Measurements from ENCODE around the gene BCL2A1.

DNA sequence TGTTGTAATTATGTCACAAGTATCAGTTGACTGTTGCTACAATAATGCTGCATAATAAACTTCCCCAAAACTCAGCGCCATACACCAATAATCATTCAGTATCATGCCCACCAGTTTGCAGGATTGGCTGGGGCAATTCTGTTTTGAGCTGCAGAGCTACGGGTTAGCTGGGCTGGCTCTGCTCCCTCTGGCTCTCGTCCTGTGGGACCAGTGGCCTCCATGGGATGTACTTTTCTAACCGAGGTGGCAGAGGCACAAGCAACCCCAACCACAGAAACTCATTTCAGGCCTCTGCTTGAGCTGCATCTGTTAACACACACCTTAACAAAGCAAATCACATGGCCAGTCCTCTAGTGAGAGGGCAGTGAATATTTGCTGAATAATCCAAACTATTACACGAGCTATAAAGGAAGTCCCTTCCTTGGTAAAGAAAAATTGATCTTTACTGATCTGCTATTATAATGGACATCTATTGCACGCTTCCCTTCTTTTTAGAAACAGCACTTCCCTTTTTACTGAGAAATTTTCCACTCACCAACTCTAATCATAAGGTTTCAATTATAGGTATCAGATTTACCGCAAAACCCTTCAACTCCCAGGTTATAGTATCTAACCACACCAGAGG is 10.9 kb upstream of the BCL2A1 start:
- TF ChIP-seq, protein P1, sequence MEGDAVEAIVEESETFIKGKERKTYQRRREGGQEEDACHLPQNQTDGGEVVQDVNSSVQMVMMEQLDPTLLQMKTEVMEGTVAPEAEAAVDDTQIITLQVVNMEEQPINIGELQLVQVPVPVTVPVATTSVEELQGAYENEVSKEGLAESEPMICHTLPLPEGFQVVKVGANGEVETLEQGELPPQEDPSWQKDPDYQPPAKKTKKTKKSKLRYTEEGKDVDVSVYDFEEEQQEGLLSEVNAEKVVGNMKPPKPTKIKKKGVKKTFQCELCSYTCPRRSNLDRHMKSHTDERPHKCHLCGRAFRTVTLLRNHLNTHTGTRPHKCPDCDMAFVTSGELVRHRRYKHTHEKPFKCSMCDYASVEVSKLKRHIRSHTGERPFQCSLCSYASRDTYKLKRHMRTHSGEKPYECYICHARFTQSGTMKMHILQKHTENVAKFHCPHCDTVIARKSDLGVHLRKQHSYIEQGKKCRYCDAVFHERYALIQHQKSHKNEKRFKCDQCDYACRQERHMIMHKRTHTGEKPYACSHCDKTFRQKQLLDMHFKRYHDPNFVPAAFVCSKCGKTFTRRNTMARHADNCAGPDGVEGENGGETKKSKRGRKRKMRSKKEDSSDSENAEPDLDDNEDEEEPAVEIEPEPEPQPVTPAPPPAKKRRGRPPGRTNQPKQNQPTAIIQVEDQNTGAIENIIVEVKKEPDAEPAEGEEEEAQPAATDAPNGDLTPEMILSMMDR (IDR thresholded peaks at IDR 0.05) = no peak
- no peak for TF ChIP-seq POLR2A (IDR thresholded peaks at IDR 0.05)
